HCT116 (cell line): Measurements from ENCODE around the gene SLC25A21. TPM values are rescaled to one million over a fixed set of nuclear protein-coding genes. Genes with fewer than 3 reads are reported as not detected.

Experiments used
- ATAC-seq: fragments of 200-7000 bp; cut with Tn5 transposase; 2 replicates; pipeline ENCODE4 v1.9.1; 2020; ENCODE audit warnings: mild to moderate bottlenecking, moderate library complexity
- BruUV-seq: library from RNA; stranded (reverse); fragments of 400-500 nt; replicated peaks from 2 replicates; lab custom pipeline; 2021; lab: Mats Ljungman, UMichigan
- CTCF ChIA-PET: fragments of 300-600 bp; sonication (Branson Sonifier 250); formaldehyde crosslinking; loops from one replicate; lab custom pipeline; 2021; ENCODE audit warnings: antibody characterized with exemption; lab: Charles Lee
- POLR2A ChIA-PET: fragments of 300-600, 350-600 bp; sonication (Branson Sonifier 250); formaldehyde crosslinking; loops from one replicate; lab custom pipeline; 2021; ENCODE audit warnings: antibody characterized with exemption; lab: Charles Lee
- RAD21 ChIA-PET, 2 experiments: fragments of 300-600 bp; sonication (Branson Sonifier 250); formaldehyde crosslinking; loops; one replicate each; lab custom pipeline; 2023; ENCODE audit warnings: low total read pairs in 2 of 2; ENCODE audit not compliant: uncharacterized antibody in 2 of 2, unreplicated experiment in 2 of 2, low non-redundant PET in 1 of 2; lab: Charles Lee
- DNase-seq: peaks from one replicate; pipeline ENCODE4 v3.0.0-alpha.2; 2010; ENCODE audit warnings: low read depth, low spot score
- H2AFZ ChIP-seq: fragments of 200-600 bp; shearing (Covaris generic), sonication (generic); 2 replicates; pipeline ENCODE4 v1.6.1; 2017; ENCODE audit warnings: low read depth, mixed run types, mixed read lengths, antibody characterized with exemption, low read length; ENCODE audit not compliant: poor library complexity, severe bottlenecking
- H3K27ac ChIP-seq: 2 replicates; pipeline ENCODE4 v1.5.1; 2012; ENCODE audit warnings: low read depth, low read length
- H3K27me3 ChIP-seq: fragments of 200-600 bp; sonication (generic); 2 replicates; pipeline ENCODE4 v1.6.1; 2016; ENCODE audit warnings: mixed run types, low read length, mixed read lengths; ENCODE audit not compliant: insufficient read depth
- H3K36me3 ChIP-seq, 2 experiments: fragments of 200-500 bp in 1 of 2; fragments of 200-600 bp in 1 of 2; sonication (Bioruptor generic) in 1 of 2; sonication (generic) in 1 of 2; 2 replicates each; pipeline versions ENCODE4 v1.5.1 to v1.6.1; 2014 to 2016; ENCODE audit warnings: low read length in 2 of 2, inconsistent platforms in 1 of 2, mixed read lengths in 1 of 2, mixed run types in 1 of 2; ENCODE audit not compliant: insufficient read depth in 2 of 2, control insufficient read depth in 1 of 2
- H3K4me1 ChIP-seq, 2 experiments: fragments of 200-600 bp in 1 of 2; sonication (generic) in 1 of 2; 2 replicates each; pipeline versions ENCODE4 v1.5.1 to v1.6.1; 2012 to 2017; ENCODE audit warnings: low read length in 2 of 2, inconsistent platforms in 1 of 2, mild to moderate bottlenecking in 1 of 2, mixed read lengths in 1 of 2, mixed run types in 1 of 2, moderate library complexity in 1 of 2; ENCODE audit not compliant: insufficient read depth in 2 of 2, control insufficient read depth in 1 of 2
- H3K4me2 ChIP-seq: fragments of 200-600 bp; sonication (generic); 2 replicates; pipeline ENCODE4 v1.6.1; 2017; ENCODE audit warnings: mixed run types, low read length, mixed read lengths
- H3K4me3 ChIP-seq, 2 experiments: fragments of 200-600 bp in 1 of 2; sonication (generic) in 1 of 2; replicated peaks in 1 of 2; 2 replicates each; pipeline ENCODE4 v1.5.1; 2011 to 2016; ENCODE audit warnings: low read length in 2 of 2, control low read depth in 1 of 2, low read depth in 1 of 2, mild to moderate bottlenecking in 1 of 2, mixed read lengths in 1 of 2, mixed run types in 1 of 2
- H3K79me2 ChIP-seq: fragments of 200-600 bp; sonication (generic); 2 replicates; pipeline ENCODE4 v1.6.1; 2017; ENCODE audit warnings: mild to moderate bottlenecking, mixed run types, low read length, moderate library complexity, mixed read lengths; ENCODE audit not compliant: insufficient read depth
- H3K9ac ChIP-seq: fragments of 200-600 bp; sonication (generic); 2 replicates; pipeline ENCODE4 v1.6.1; 2016; ENCODE audit warnings: low read length, mixed read lengths
- H3K9me2 ChIP-seq: fragments of 200-600 bp; sonication (generic), shearing (Covaris generic); 2 replicates; pipeline ENCODE4 v1.6.1; 2017; ENCODE audit warnings: mixed run types, mild to moderate bottlenecking, moderate library complexity; ENCODE audit not compliant: insufficient read depth
- H3K9me3 ChIP-seq, 2 experiments: fragments of 200-500 bp in 1 of 2; fragments of 200-600 bp in 1 of 2; sonication (Bioruptor generic) in 1 of 2; sonication (generic) in 1 of 2; 2 replicates each; pipeline ENCODE4 v1.6.1; 2014 to 2017; ENCODE audit warnings: low read length in 2 of 2, mixed read lengths in 2 of 2, inconsistent platforms in 1 of 2, low read depth in 1 of 2, mild to moderate bottlenecking in 1 of 2, mixed run types in 1 of 2, moderate library complexity in 1 of 2; ENCODE audit not compliant: control insufficient read depth in 1 of 2, insufficient read depth in 1 of 2
- H4K20me1 ChIP-seq: fragments of 200-600 bp; sonication (generic), shearing (Covaris generic); 2 replicates; pipeline ENCODE4 v1.6.1; 2017; ENCODE audit warnings: mixed run types, mild to moderate bottlenecking, moderate library complexity; ENCODE audit not compliant: insufficient read depth
- CEBPB ChIP-seq: IDR thresholded peaks from 2 replicates; pipeline ENCODE4 v1.6.1; 2012; ENCODE audit warnings: low read depth
- CTCF ChIP-seq, 3 experiments: fragments of 200-600 bp in 1 of 3; sonication (generic) in 1 of 3; IDR thresholded peaks in 2 of 3; conservative IDR thresholded peaks in 1 of 3; 2 replicates each; pipeline ENCODE4 v1.5.1; 2012 to 2017; ENCODE audit warnings: low read depth in 2 of 3, low read length in 2 of 3, antibody characterized with exemption in 1 of 3, borderline replicate concordance in 1 of 3, control low read depth in 1 of 3, mild to moderate bottlenecking in 1 of 3, mixed read lengths in 1 of 3, mixed run types in 1 of 3, moderate library complexity in 1 of 3; ENCODE audit not compliant: insufficient read depth in 1 of 3
- ELF1 ChIP-seq: IDR thresholded peaks from 2 replicates; pipeline ENCODE4 v1.6.1; 2012; ENCODE audit warnings: low read depth, borderline replicate concordance
- EZH2 ChIP-seq: fragments of 200-600 bp; sonication (generic); IDR thresholded peaks from 2 replicates; pipeline ENCODE4 v1.6.1; 2017; ENCODE audit warnings: antibody characterized with exemption, mixed run types
- EZH2phosphoT487 ChIP-seq: fragments of 200-600 bp; IDR thresholded peaks from 2 replicates; pipeline ENCODE4 v1.6.1; 2018; ENCODE audit warnings: antibody characterized with exemption, borderline replicate concordance
- POLR2AphosphoS5 ChIP-seq: IDR thresholded peaks from 2 replicates; pipeline ENCODE4 v1.6.1; 2011; ENCODE audit warnings: mild to moderate bottlenecking, low read depth, low read length, moderate library complexity
- RAD21 ChIP-seq: IDR thresholded peaks from 2 replicates; pipeline ENCODE4 v1.6.1; 2012; ENCODE audit warnings: low read depth, mild to moderate bottlenecking
- SP1 ChIP-seq: IDR thresholded peaks from 2 replicates; pipeline ENCODE4 v1.6.1; 2012; ENCODE audit warnings: low read depth
- ZFX ChIP-seq: fragments of 450-650 bp; IDR thresholded peaks from 2 replicates; pipeline ENCODE4 v1.6.1; 2017
- intact Hi-C: fragments of 100-400 bp; cut with micrococcal nuclease; formaldehyde crosslinking; loops from 2 replicates; pipeline ENCODE4 v1.10.0; 2022
- total RNA-seq: library from RNA; stranded (reverse); gene quantifications from one replicate; pipeline ENCODE4 v1.2.1, GENCODE V29; 2021; ENCODE audit not compliant: unreplicated experiment

SLC25A21 gene
- total RNA-seq, 1 experiment from 2014 or later, result 3.5 TPM

- no TSS peak for BruUV-seq
- H4K20me1 ChIP-seq, result no peaks in the 10 kb centered on the region
- TF ChIP-seq CEBPB (no peak), SP1 (no peak), EZH2 (no peak), ELF1 (no peak), ZFX (no peak), RAD21 (no peak), CTCF (IDR thresholded peaks at IDR 0.05 in 2 of 3, conservative IDR thresholded peaks at IDR 0.05 in 1 of 3; ENCODE audit: borderline replicate concordance in 1 of 3, insufficient read depth in 1 of 3, low read depth in 2 of 3, low read length in 2 of 3) (no peak), POLR2AphosphoS5 (no peak), EZH2phosphoT487 (no peak)
- no peak overlapping the region for H2AFZ ChIP-seq
- no peak overlapping the region for H3K4me2 ChIP-seq
- DNase-seq (no peak), ATAC-seq (no peak)
- intact Hi-C loops, result no loop called here
- H3K9me2 ChIP-seq, result no peaks in the 10 kb centered on the region
- H3K36me3 ChIP-seq, result no peaks in the 10 kb centered on the region
- H3K4me1 ChIP-seq, result 0 out of 4 replicates have a peak, but pooled peaks cover 0 to 2% of the 10 kb centered on the region in 2 experiments
- H3K9ac ChIP-seq, result no peak overlapping the region
- H3K27ac ChIP-seq, result no peak overlapping the region
- no peaks in the 10 kb centered on the region for H3K27me3 ChIP-seq
- H3K4me3 ChIP-seq, result no peak overlapping the region
- ChIA-PET POLR2A (no interaction called here), RAD21 (no interaction called here), CTCF (interaction anchor here (0.6 to 1.2 kb wide), 3 partner anchors 17 to 63 kb away, joined by 3 to 6 read pairs (median 3); no protein-coding TSS in a partner anchor)
- no peaks in the 10 kb centered on the region for H3K9me3 ChIP-seq
- peaks cover under 1% of the 10 kb centered on the region; the same call in 1 of the 2 replicates for H3K79me2 ChIP-seq
Measured at GRCh38 chr14:37167151-37168047, 5.0 kb downstream of the SLC25A21 start.
